ENCODE data around the gene TIPRL.

DNA sequence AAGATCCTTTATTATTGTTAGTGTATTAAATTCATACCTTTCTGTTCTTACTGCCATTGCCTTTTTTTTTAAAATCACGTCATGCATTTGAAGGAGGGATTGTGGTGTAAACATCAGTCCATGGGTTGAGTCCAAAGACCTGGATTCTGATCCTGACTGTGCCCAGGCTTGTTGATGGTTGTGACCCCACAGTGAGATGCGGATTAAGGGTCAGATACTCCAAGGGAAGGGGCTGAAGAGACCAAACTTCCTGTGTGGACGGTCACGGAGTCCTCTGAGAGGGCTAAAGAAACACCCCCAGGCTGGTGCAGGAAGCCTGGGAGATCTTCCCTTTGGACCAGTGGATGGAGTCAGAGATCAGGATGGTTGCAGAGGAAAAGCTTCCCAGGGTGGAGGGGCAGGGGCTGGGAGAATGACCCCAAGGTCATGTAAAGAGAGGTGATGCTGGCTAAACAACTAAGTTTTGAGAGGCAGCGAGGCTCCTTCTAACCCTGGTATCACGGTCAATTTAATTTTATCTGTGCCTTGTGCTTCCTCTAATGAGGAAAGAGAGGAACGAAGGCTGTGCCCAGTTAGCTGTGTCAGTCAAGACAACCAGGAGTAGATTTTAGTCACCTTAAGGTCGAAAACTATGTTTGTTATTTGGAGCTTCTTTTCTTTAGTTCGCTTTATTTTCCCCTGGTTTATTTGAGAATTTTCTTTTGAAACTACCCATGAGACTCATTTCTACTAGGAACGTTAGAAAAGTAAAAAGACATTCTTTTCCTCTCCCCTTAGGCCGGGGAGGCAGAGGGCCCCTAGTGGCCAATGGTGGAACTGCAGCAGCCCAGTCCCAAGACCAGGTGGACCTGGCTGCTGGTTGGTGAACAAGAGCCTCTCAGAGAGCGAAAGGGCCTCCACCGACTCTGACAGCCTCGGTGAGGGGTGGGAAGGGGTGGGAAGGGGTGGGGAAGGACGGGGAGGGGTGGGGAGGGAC, 33.3 kb upstream of the TIPRL start:
- no peak for TF ChIP-seq BHLHE40 (IDR thresholded peaks at IDR 0.05; ENCODE audit: borderline replicate concordance)
- TF ChIP-seq NFRKB (IDR thresholded peaks at IDR 0.05), result no peak
- TF ChIP-seq L3MBTL2 (conservative IDR thresholded peaks at IDR 0.05), result no peak
- TF ChIP-seq SUZ12 (IDR thresholded peaks at IDR 0.05), result no peak
- TF ChIP-seq ELF4 (IDR thresholded peaks at IDR 0.05), result no peak
- TF ChIP-seq PKNOX1 (IDR thresholded peaks at IDR 0.05), result no peak
- TF ChIP-seq FOXM1 (IDR thresholded peaks at IDR 0.05; ENCODE audit: borderline replicate concordance), result no peak
- no peak for TF ChIP-seq TARDBP (IDR thresholded peaks at IDR 0.05)
- TF ChIP-seq FOXA1 (IDR thresholded peaks at IDR 0.05), result no peak

Data from HEK293T (cell line).